Lower leg skin (tissue), 4 donors: ENCODE measurements around the gene TMEM87B. TPM values are rescaled to one million over a fixed set of nuclear protein-coding genes. Genes with fewer than 3 reads are reported as not detected.

Source experiments
- DNase-seq, 2 donors: peaks; one replicate each; pipeline ENCODE4 v3.0.0-alpha.2; 2019; ENCODE audit warnings: low spot score in 2 of 2
- H3K4me3 ChIP-seq: fragments of 200-600 bp; sonication (generic); 2 replicates; pipeline ENCODE4 v1.5.1; 2017; ENCODE audit warnings: mild to moderate bottlenecking, low read depth; ENCODE audit not compliant: poor library complexity, severe bottlenecking
- POLR2A ChIP-seq, 2 donors: fragments of 450-650 bp; IDR thresholded peaks; one replicate each; pipeline ENCODE4 v1.6.1; 2016 to 2017; ENCODE audit warnings: antibody characterized with exemption in 2 of 2, mild to moderate bottlenecking in 1 of 2, moderate library complexity in 1 of 2
- WGBS, 2 donors: methylation state at CpG; one replicate each; pipeline ENCODE4 v1.1.5; 2018; 5-methylcytosine and 5-hydroxymethylcytosine counted together
- intact Hi-C: fragments of 100-400 bp; cut with DNase I; formaldehyde crosslinking; loops from one replicate; pipeline ENCODE4 v1.15.0; 2023; ENCODE audit warnings: low total_unique reads
- total RNA-seq, 4 donors: library from RNA; depleted of rRNA; stranded (reverse); fragments of >200 nt; gene quantifications; one replicate each; pipeline ENCODE4 v1.1.0, GENCODE V29; 2016
- TF ChIP-seq, protein P1 (sequence below), 3 donors: fragments of 450-650 bp; IDR thresholded peaks; one replicate each; pipeline ENCODE4 v1.5.1; 2016; ENCODE audit warnings: antibody characterized with exemption in 3 of 3, mild to moderate bottlenecking in 3 of 3, moderate library complexity in 2 of 3

TMEM87B gene
- total RNA-seq, 4 donors from 2014 or later = 21.5 to 27.0 (median 24.7) TPM

DNA sequence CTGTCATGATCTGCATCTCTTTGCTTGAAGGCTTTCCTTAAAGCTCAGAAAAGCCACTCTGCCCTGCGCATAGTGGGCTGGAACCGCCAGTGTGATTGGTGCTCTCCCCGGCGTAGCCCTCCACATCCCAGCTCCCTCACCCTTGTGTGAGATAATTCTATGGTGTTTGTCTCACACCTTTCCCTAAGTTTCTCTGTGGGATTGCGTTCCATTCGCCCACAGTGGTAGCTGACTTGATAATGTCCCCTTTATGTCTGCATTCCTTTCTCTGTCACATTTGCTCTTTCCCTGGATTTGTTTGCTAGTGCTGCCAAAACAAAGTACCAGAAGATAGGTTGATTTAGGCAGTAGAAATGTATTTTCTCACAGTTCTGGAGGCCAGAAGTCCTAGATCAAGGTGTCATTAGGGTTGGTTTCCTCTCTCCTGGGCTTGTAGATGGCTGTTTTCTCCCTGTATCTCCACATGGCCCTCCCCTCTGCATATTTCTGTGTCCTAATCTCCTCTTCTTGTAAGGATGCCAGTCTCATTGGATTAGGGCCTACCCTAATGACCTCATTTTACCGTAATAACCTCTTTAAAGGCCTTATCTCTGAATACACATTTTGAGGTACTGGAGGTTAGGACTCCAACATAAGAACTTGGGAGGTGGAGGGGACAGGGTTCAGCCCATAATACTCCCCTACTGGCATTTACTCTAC, 7.4 kb upstream of the TMEM87B start:
- 84 to 88% methylated on average over 7 of the region's 7 CpGs for WGBS, 2 donors
- no peak for DNase-seq
- H3K4me3 ChIP-seq = no peak overlapping the region
- intact Hi-C loops = loop anchor here (5.0 kb wide), 1 partner anchor 150 kb away; the partner anchor contains the start of gene MERTK
- TF ChIP-seq POLR2A (IDR thresholded peaks at IDR 0.05) = no peak
- TF ChIP-seq, protein P1, sequence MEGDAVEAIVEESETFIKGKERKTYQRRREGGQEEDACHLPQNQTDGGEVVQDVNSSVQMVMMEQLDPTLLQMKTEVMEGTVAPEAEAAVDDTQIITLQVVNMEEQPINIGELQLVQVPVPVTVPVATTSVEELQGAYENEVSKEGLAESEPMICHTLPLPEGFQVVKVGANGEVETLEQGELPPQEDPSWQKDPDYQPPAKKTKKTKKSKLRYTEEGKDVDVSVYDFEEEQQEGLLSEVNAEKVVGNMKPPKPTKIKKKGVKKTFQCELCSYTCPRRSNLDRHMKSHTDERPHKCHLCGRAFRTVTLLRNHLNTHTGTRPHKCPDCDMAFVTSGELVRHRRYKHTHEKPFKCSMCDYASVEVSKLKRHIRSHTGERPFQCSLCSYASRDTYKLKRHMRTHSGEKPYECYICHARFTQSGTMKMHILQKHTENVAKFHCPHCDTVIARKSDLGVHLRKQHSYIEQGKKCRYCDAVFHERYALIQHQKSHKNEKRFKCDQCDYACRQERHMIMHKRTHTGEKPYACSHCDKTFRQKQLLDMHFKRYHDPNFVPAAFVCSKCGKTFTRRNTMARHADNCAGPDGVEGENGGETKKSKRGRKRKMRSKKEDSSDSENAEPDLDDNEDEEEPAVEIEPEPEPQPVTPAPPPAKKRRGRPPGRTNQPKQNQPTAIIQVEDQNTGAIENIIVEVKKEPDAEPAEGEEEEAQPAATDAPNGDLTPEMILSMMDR (IDR thresholded peaks at IDR 0.05) = no peak

DNA sequence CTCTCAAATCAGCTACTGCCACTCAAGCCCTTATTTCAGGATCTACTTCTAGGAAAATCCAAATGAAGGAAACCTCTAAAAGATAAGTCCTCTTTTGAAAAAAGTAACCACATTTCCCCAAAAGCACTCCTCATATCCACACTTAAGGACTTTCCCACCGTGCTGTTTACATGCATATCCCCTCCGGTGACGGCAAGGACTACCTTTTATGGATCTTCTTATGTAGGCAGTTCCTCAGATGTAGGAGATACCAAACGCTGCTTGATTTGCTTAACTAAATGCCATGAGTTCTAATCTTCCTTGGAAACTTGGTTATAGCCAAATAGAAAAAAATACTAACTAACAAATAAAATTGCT, 6.9 kb upstream of the TMEM87B start:
- no peak for DNase-seq
- H3K4me3 ChIP-seq = no peak overlapping the region
- TF ChIP-seq, protein P1 (IDR thresholded peaks at IDR 0.05) = no peak
- no peak for TF ChIP-seq POLR2A (IDR thresholded peaks at IDR 0.05)
- 47 to 79% methylated on average over 4 of the region's 4 CpGs for WGBS, 2 donors
- intact Hi-C loops = loop anchor here (5.0 kb wide), 1 partner anchor 151 kb away; the partner anchor contains the start of gene MERTK

DNA sequence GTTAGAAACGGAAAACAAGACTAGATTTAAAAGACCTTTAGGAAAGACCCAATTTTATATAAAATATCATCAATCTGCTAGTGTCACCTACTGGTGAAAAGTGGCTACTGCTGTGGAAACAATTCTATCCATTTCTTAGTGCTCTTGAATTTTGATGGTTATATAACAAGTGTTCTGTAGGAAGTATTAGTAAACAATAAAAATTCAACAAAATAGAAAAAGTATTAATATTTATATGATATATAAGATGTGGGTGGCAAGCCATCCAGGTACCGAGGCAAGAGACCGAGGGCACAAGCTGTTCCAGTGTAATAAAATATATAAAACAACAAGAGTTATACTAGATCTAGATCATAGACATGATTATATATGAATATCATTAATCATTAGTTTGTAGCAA, 6.2 kb upstream of the TMEM87B start:
- 15 to 26% methylated on average over 3 of the region's 3 CpGs for WGBS, 2 donors
- intact Hi-C loops = loop anchor here (5.0 kb wide), 1 partner anchor 152 kb away; the partner anchor contains the start of gene MERTK
- no peak overlapping the region for H3K4me3 ChIP-seq
- no peak for TF ChIP-seq POLR2A (IDR thresholded peaks at IDR 0.05)
- TF ChIP-seq, protein P1 (IDR thresholded peaks at IDR 0.05) = peak in 1 of 3 donors; percentile 83
- DNase-seq = peak in 1 of 2 donors; percentile 52

DNA sequence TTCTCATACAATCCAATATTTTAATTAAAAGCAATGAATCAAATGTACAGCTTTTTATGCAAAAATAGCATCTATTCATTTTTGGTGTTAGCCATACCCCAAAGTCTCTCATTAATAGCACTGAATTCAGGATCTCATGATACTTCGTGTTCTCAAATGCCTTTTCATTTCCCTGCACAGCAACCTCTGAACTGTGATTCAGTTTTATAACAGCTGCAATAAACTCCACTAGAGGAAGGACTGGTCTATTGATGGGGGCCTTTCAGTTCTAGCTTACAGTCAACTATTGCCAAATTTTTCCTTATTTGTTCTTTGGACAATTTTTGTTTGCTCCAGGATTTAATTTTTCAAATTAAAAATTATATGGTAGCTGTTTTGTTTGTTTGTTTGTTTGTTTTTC, 4.8 kb upstream of the TMEM87B start:
- intact Hi-C loops = no loop called here
- 90 to 98% methylated on average over 1 of the region's 1 CpG for WGBS, 2 donors

DNA sequence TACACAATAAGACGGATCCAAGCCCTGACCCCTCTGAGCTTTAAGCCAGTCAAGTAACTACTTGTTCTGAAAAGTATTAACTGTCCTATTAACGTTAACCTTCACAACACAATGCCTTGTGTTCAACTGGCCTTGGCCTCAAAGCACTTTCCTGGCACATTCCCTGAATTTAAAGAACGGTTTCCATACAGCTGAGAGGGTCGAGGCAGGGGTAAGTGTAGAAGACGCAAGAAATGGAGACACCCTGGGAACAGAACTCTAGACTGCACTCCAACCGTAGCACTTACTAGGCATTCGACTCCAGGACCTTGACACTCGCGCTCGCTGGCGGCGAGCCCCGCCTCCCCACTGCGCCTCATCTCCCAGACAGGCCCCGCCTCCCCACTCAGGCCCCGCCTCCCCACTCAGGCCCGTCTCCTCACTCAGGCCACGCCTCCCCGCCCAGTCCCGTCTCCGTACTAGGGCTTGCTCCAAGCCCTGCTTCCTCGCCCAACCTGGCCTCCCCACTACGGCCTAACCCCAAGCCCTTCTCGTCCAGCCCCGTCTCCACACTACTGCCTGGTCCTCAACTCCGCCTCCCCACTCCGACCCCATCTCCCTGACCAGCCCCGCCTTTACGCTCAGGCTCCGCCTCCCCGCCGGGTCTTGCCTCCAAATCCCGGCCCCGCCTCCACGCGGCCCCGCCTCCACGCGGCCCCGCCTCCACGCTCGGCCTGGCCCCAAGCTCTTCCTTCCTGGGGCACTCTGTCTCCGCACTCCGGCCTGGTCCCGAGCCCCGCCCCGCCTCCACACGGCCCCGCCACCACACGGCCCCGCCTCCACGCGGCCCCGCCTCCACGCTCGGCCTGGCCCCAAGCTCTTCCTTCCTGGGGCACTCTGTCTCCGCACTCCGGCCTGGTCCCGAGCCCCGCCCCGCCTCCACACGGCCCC, 887 bp upstream of the TMEM87B start:
- 1 to 2% methylated on average over 49 to 55 of the region's 62 CpGs for WGBS, 2 donors
- peak; percentile 98 to 100 for DNase-seq
- TF ChIP-seq, protein P1 (IDR thresholded peaks at IDR 0.05) = peak in 1 of 3 donors; percentile 54
- TF ChIP-seq POLR2A (IDR thresholded peaks at IDR 0.05) = no peak
- intact Hi-C loops = no loop called here
- H3K4me3 ChIP-seq = peak overlapping the region; percentile 30

More for the DNA sequence above, 4.8 kb upstream of the TMEM87B start:
- no peak overlapping the region for H3K4me3 ChIP-seq
- no peak for TF ChIP-seq POLR2A (IDR thresholded peaks at IDR 0.05)
- TF ChIP-seq, protein P1 (IDR thresholded peaks at IDR 0.05) = no peak
- no peak for DNase-seq
